H1 (cell line): Measurements from ENCODE around the gene DDR2. TPM values are rescaled to one million over a fixed set of nuclear protein-coding genes. Genes with fewer than 3 reads are reported as not detected.
A peak's percentile ranks its signal among the peaks of the same experiment; 100 is the strongest.

Experiments used
- CTCF ChIA-PET: fragments of 300-600 bp; sonication (Branson Sonifier 250); formaldehyde crosslinking; loops from one replicate; lab custom pipeline; 2021; ENCODE audit not compliant: partially characterized antibody; lab: Charles Lee
- POLR2A ChIA-PET: fragments of 300-600 bp; sonication (Branson Sonifier 250); formaldehyde crosslinking; loops from one replicate; lab custom pipeline; 2021; ENCODE audit warnings: inconsistent platforms; ENCODE audit not compliant: partially characterized antibody; lab: Charles Lee
- DNase-seq, 2 experiments: peaks; one replicate each; pipeline versions ENCODE4 v3.0.0 to v3.0.0-alpha.2; 2010 to 2022; ENCODE audit warnings: low spot score in 2 of 2, low read depth in 1 of 2, mixed read lengths in 1 of 2
- FAIRE-seq: peaks from 2 replicates; lab custom pipeline; 2011; peaks lifted over from hg19 to GRCh38; lab: Jason Lieb, UNC
- H2AFZ ChIP-seq: 2 replicates; pipeline ENCODE4 v1.8.1; 2012; ENCODE audit warnings: low read length, inconsistent platforms
- H2AK5ac ChIP-seq: 2 replicates; pipeline ENCODE4 v1.6.1; 2013; ENCODE audit warnings: low read depth, low read length
- H2BK120ac ChIP-seq: replicated peaks from 2 replicates; pipeline ENCODE3; 2013; ENCODE audit warnings: low read depth, low read length, inconsistent platforms
- H2BK12ac ChIP-seq: 2 replicates; pipeline ENCODE4 v1.6.1; 2013; ENCODE audit warnings: low read depth, low read length
- H2BK15ac ChIP-seq: 2 replicates; pipeline ENCODE4 v1.6.1; 2013; ENCODE audit warnings: low read length
- H2BK20ac ChIP-seq: 2 replicates; pipeline ENCODE4 v1.6.1; 2013; ENCODE audit warnings: low read length
- H2BK5ac ChIP-seq: 2 replicates; pipeline ENCODE4 v1.6.1; 2013; ENCODE audit warnings: low read depth, low read length
- H3K14ac ChIP-seq: 2 replicates; pipeline ENCODE4 v1.6.1; 2013; ENCODE audit warnings: inconsistent platforms; ENCODE audit not compliant: insufficient read length
- H3K18ac ChIP-seq: 2 replicates; pipeline ENCODE4 v1.6.1; 2013; ENCODE audit warnings: low read length; ENCODE audit errors: extremely low read depth
- H3K23ac ChIP-seq: 2 replicates; pipeline ENCODE4 v1.6.1; 2013; ENCODE audit warnings: inconsistent platforms; ENCODE audit not compliant: insufficient read length
- H3K23me2 ChIP-seq: 2 replicates; pipeline ENCODE4 v1.6.1; 2013; ENCODE audit warnings: low read depth, low read length
- H3K27ac ChIP-seq: 2 replicates; pipeline ENCODE4 v1.6.1; 2011; ENCODE audit warnings: low read depth, low read length, inconsistent platforms
- H3K27me3 ChIP-seq, 4 experiments: replicated peaks in 1 of 4; 1 replicate in 1 of 4; 2 replicates in 3 of 4; pipeline versions ENCODE4 v1.6.1 to v1.8.1; 2011 to 2013; ENCODE audit warnings: low read length in 3 of 4, mild to moderate bottlenecking in 3 of 4, inconsistent platforms in 2 of 4, mixed read lengths in 2 of 4, moderate library complexity in 1 of 4; ENCODE audit not compliant: control insufficient read depth in 3 of 4, insufficient read depth in 3 of 4; ENCODE audit errors: extremely low read depth in 1 of 4
- H3K36me3 ChIP-seq, 4 experiments: 2 replicates each; pipeline versions ENCODE4 v1.6.1 to v1.8.1; 2011 to 2013; ENCODE audit warnings: mild to moderate bottlenecking in 4 of 4, low read length in 3 of 4, moderate library complexity in 2 of 4, control low read depth in 1 of 4, inconsistent platforms in 1 of 4; ENCODE audit not compliant: insufficient read depth in 4 of 4, control insufficient read depth in 2 of 4
- H3K4ac ChIP-seq: replicated peaks from 2 replicates; pipeline ENCODE3; 2013; ENCODE audit warnings: low read length, low read depth, mixed read lengths, inconsistent platforms; ENCODE audit not compliant: insufficient read length
- H3K4me1 ChIP-seq, 4 experiments: replicated peaks in 1 of 4; 1 replicate in 1 of 4; 2 replicates in 3 of 4; pipeline versions ENCODE4 v1.6.1 to v1.8.1; 2011 to 2013; ENCODE audit warnings: low read length in 3 of 4, inconsistent platforms in 2 of 4, mixed read lengths in 1 of 4; ENCODE audit not compliant: insufficient read depth in 4 of 4, control insufficient read depth in 3 of 4
- H3K4me2 ChIP-seq, 2 experiments: 2 replicates each; pipeline versions ENCODE4 v1.6.1 to v1.8.1; 2011 to 2013; ENCODE audit warnings: low read depth in 2 of 2, low read length in 2 of 2, control low read depth in 1 of 2, inconsistent platforms in 1 of 2, mild to moderate bottlenecking in 1 of 2; ENCODE audit not compliant: insufficient read depth in 1 of 2
- H3K4me3 ChIP-seq, 4 experiments: fragments of 200-600, 300-600 bp in 1 of 4; sonication (generic), shearing (Covaris generic), sonication (Bioruptor Twin) in 1 of 4; 2 replicates each; pipeline versions ENCODE4 v1.5.1 to v1.8.1; 2011 to 2016; ENCODE audit warnings: low read length in 4 of 4, low read depth in 3 of 4, control low read depth in 2 of 4, inconsistent platforms in 2 of 4, mild to moderate bottlenecking in 2 of 4, mixed read lengths in 1 of 4, moderate library complexity in 1 of 4; ENCODE audit not compliant: insufficient read depth in 2 of 4; ENCODE audit errors: extremely low read depth in 1 of 4
- H3K56ac ChIP-seq: replicated peaks from 2 replicates; pipeline ENCODE3; 2013; ENCODE audit warnings: low read depth, mild to moderate bottlenecking, mixed read lengths, low read length, inconsistent platforms; ENCODE audit not compliant: insufficient read length
- H3K79me1 ChIP-seq: 2 replicates; pipeline ENCODE4 v1.6.1; 2013; ENCODE audit warnings: low read depth, low read length, control low read depth
- H3K79me2 ChIP-seq, 2 experiments: 2 replicates each; pipeline versions ENCODE4 v1.6.1 to v1.8.1; 2012 to 2013; ENCODE audit warnings: low read length in 2 of 2, mild to moderate bottlenecking in 2 of 2, inconsistent platforms in 1 of 2; ENCODE audit not compliant: insufficient read depth in 2 of 2, control insufficient read depth in 1 of 2
- H3K9ac ChIP-seq, 4 experiments: replicated peaks in 1 of 4; 1 replicate in 1 of 4; 2 replicates in 3 of 4; pipeline versions ENCODE4 v1.6.1 to v1.8.1; 2011 to 2013; ENCODE audit warnings: low read depth in 3 of 4, low read length in 3 of 4, control low read depth in 2 of 4, mild to moderate bottlenecking in 2 of 4, moderate library complexity in 2 of 4, inconsistent platforms in 1 of 4; ENCODE audit errors: extremely low read depth in 1 of 4
- H3K9me3 ChIP-seq, 2 experiments: 2 replicates each; pipeline versions ENCODE4 v1.6.1 to v1.8.1; 2012 to 2013; ENCODE audit warnings: mild to moderate bottlenecking in 2 of 2, moderate library complexity in 2 of 2, control low read depth in 1 of 2, inconsistent platforms in 1 of 2, low read depth in 1 of 2, low read length in 1 of 2, mixed read lengths in 1 of 2; ENCODE audit not compliant: insufficient read depth in 2 of 2
- H4K20me1 ChIP-seq, 2 experiments: replicated peaks in 1 of 2; 2 replicates each; pipeline versions ENCODE3 to v1.8.1; 2011 to 2013; ENCODE audit warnings: inconsistent platforms in 2 of 2, low read length in 2 of 2, mild to moderate bottlenecking in 1 of 2; ENCODE audit not compliant: insufficient read depth in 2 of 2, control insufficient read depth in 1 of 2
- H4K5ac ChIP-seq: 2 replicates; pipeline ENCODE4 v1.6.1; 2013; ENCODE audit warnings: low read length, low read depth, mixed read lengths, inconsistent platforms; ENCODE audit not compliant: insufficient read length
- H4K8ac ChIP-seq: 2 replicates; pipeline ENCODE4 v1.8.0; 2013; ENCODE audit warnings: mild to moderate bottlenecking, moderate library complexity, low read length, inconsistent platforms; ENCODE audit not compliant: insufficient read depth; ENCODE audit errors: extremely low read depth
- H4K91ac ChIP-seq: replicated peaks from 2 replicates; pipeline ENCODE3; 2013; ENCODE audit warnings: low read length, mixed read lengths, inconsistent platforms; ENCODE audit not compliant: insufficient read length
- KDM1A ChIP-seq: fragments of 200-600, 300-600 bp; sonication (generic); IDR thresholded peaks from 2 replicates; pipeline ENCODE4 v1.7.1; 2016; ENCODE audit warnings: mild to moderate bottlenecking, low read length, borderline replicate concordance
- SRF ChIP-seq: IDR thresholded peaks from 2 replicates; pipeline ENCODE4 v1.6.1; 2011; ENCODE audit warnings: mild to moderate bottlenecking, low read depth, low read length, moderate library complexity
- WGBS, 2 experiments: shearing (Covaris generic) in 1 of 2; methylation state at CpG; one replicate each; pipeline versions ENCODE4 v1.1.6 to v1.1.7; 2013 to 2015; ENCODE audit warnings: low lambda C conversion rate in 2 of 2, mixed read lengths in 2 of 2, inconsistent platforms in 1 of 2, low coverage in 1 of 2, missing lambda C conversion rate in 1 of 2; ENCODE audit not compliant: insufficient replicate concordance in 2 of 2, insufficient coverage in 1 of 2, insufficient read length in 1 of 2; ENCODE audit errors: extremely low coverage in 1 of 2, missing lambda C conversion rate in 1 of 2; 5-methylcytosine and 5-hydroxymethylcytosine counted together
- polyA plus RNA-seq, 7 experiments: library from polyadenylated mRNA; depleted of rRNA in 3 of 7; stranded (reverse) in 5 of 7; unstranded in 2 of 7; fragments of >200 nt in 5 of 7; fragments of 200-250 nt in 2 of 7; gene quantifications; 1 replicate in 5 of 7; 2 replicates in 1 of 7; 4 replicates in 1 of 7; pipeline versions ENCODE4 v1.2.1 to v1.2.3, GENCODE V29; 2011 to 2013; ENCODE audit warnings: missing spikeins in 2 of 7, mixed read lengths in 2 of 7
- total RNA-seq: library from RNA; stranded (reverse); fragmentation: NEBNext Ultra II Directional; extraction: Animal tissue kit (Norgen Biotek cat#: 25700); gene quantifications from 2 replicates; pipeline ENCODE4 v1.2.1, GENCODE V29; 2021

DDR2 gene
- total and polyA plus RNA-seq, 2 of the 8 experiments (the other 6 are each of a cell fraction or from before 2014, with no cell fraction given) = 1.00 to 2.1 TPM

DNA sequence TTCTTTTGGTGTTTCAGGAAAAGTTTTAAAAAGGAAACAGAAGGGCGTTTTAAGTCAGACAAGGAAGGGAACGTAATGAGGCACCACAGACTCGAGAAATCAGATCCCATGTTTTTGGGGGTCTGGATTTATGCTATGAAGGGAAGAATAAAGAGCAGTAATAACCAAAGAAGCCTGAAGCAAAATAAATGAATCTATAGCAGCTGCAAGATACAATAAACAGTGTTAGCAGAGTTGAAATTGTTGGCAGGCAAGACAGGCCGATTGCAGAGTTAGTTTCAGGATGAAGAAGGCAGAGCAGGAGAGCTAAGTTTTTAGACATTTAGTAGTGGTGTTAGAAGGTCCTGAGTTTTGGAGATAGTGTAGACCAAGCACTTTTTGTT is 425 bp downstream of the DDR2 start:
- H3K79me2 ChIP-seq = no peaks in the 10 kb centered on the region
- H4K5ac ChIP-seq = no peak overlapping the region
- H3K79me1 ChIP-seq = no peaks in the 10 kb centered on the region
- TF ChIP-seq SRF (peak; percentile 49; the same call in 1 of the 2 replicates), KDM1A (no peak)
- TF ChIP-seq, all 59 proteins: peak for 1
- H3K14ac ChIP-seq = no peak overlapping the region
- no peak overlapping the region for H2AK5ac ChIP-seq
- H3K4ac ChIP-seq = no peak overlapping the region
- H4K20me1 ChIP-seq = no peaks in the 10 kb centered on the region
- no peaks in the 10 kb centered on the region for H3K9me3 ChIP-seq
- H3K27ac ChIP-seq = no peak overlapping the region
- peak overlapping the region in 1 of 4 experiments; percentile 32; a peak in 1 of 8 replicates for H3K4me3 ChIP-seq
- H3K36me3 ChIP-seq = no peaks in the 10 kb centered on the region
- ChIA-PET CTCF (interaction anchor here (0.8 to 6.3 kb wide), 5 partner anchors 11 to 258 kb away, joined by 3 to 47 read pairs (median 4); no protein-coding TSS in a partner anchor), POLR2A (interaction anchor here (0.7 to 1.8 kb wide), 7 partner anchors 9 to 571 kb away, joined by 3 to 7 read pairs (median 4); no protein-coding TSS in a partner anchor)
- H3K56ac ChIP-seq = no peak overlapping the region
- no peaks in the 10 kb centered on the region for H3K23me2 ChIP-seq
- H2BK12ac ChIP-seq = peak overlapping the region; percentile 53; the same call in 1 of the 2 replicates
- no peak overlapping the region for H3K23ac ChIP-seq
- H2BK120ac ChIP-seq = no peak overlapping the region
- no peak overlapping the region for H4K91ac ChIP-seq
- H3K4me2 ChIP-seq = peak overlapping the region; percentile 4 to 22; a peak in 1 of 4 replicates
- no peak overlapping the region for H3K9ac ChIP-seq
- WGBS, 2 experiments = 72% methylated on average over 4 of the region's 4 CpGs; no CpG with 5 or more reads in 1 of the 2 experiments
- DNase-seq (no peak), FAIRE-seq (no peak)
- H3K18ac ChIP-seq = no peak overlapping the region
- peak overlapping the region; percentile 80 for H2AFZ ChIP-seq
- peaks cover 0 to 3% (median 0%) of the 10 kb centered on the region in 4 experiments; a peak in 1 of 7 replicates for H3K4me1 ChIP-seq
- H2BK5ac ChIP-seq = no peak overlapping the region
- no peak overlapping the region for H4K8ac ChIP-seq
- no peak overlapping the region for H2BK20ac ChIP-seq
- no peaks in the 10 kb centered on the region for H3K27me3 ChIP-seq
- H2BK15ac ChIP-seq = no peak overlapping the region
